SIG-M5 treated with dmso at 0.1 percent for 504 hours (cell line): ENCODE data around the gene GGTLC1.

ENCODE experiments used
- DNase-seq: peaks from one replicate; lab custom pipeline; 2025; ENCODE audit not compliant: unreplicated experiment; lab: John Stamatoyannopoulos, UW

GGTLC1 gene

DNA sequence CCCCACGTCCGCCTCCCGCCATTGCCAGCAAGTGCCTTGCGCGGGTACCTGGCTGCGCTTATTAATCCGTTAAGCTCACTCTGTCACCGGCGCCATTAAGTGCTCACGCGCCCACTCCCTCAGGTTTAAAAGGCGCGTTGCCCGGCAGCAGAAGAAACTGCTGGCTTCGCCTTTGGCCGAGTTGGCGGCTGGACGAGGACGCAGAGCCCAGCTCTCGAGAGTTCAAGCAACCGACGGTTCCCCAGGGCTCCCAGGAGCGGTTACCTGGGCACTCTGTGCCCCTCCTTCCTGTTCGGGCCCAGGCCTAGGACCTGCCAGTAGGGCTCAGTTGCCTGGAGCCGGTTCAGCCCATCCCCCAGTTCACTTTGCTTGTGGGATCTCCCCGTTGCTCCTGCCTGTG is at the start of gene GGTLC1:
GGTLC1 (minus strand) TSS at position 219 of the 400 bp plus-strand sequence. CDS start 2,168 bp downstream, outside the sequence.
- no peak for DNase-seq

DNA sequence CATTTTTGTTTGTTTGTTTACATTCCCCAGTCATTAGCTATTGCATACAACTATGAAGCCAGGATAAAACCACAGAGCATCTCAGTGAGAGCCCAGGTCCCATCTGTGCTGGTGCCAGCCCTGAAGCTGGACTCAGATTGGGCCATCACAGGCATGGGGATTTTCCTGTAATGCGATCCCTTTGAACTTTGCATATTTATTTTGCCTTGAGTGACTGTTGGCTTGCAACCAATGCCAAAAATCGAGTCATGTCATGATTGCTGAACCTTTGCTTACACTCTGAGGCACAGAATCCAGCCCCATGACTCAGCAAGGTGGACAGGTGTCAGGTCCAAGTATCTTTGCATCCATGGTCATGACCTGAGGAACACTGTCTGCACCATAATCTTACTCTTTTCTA is 46.2 kb upstream of the GGTLC1 start:
- DNase-seq: peak; percentile 58

DNA sequence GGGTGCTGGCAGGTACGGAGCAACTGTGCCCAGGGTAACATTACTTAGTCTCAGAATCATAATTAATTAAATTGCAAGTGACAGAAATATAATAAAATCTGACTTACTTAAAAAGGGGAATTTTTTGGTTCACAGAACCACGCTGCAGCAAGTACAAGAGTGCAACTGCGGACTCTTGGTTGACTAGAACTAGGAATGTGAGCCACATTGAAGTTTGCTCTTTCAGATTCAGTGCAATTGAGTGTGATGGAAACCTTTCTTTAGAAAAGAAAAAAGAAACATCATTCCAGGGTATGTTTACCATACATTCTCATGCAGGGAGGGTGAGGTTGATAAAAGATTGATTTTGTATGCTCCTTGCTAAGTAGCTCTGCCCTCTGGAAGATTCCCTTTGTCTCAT is 45.0 kb upstream of the GGTLC1 start:
- no peak for DNase-seq

DNA sequence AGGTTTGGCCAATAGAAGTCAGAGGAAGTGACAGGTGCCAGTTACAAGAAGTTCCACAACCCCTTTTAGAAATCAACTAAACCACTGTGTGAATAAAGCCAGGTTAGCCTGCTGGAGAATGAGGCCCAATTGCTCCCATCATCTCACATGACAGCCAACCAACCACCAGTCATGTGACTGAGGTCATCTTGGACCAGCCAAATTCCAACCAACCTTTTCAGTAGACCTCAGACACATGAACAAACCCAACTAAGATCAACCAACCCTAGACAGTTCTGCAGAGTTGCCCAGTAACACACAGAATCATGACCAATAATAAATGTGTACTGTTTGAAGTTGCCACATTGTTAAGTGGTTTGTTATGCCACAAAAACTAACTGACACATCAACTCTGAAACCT is 44.6 kb upstream of the GGTLC1 start:
- DNase-seq: no peak

DNA sequence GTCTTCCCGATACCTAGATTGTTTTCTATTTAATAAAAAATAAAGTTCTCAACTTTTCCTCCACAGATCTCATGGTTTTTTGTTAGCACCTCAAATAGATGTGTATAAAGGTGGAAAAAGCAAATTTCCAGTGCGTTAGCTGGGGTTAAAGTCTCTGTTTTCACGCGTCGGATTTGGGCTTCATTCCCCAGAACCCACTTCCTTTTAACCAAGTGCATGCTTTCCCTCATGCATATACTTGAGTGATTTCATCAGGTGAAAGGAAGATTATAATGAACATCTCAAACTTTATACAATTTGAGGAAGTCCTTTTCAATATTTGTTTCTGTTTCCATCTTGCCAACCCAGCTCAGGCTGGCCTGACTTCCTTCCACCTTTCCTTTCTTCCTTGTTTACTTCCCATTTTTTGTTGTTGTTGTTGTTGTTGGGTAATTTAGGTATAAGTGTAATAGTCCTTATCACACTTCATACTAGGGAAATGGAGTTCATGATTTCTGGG is 43.9 kb upstream of the GGTLC1 start:
- no peak for DNase-seq

DNA sequence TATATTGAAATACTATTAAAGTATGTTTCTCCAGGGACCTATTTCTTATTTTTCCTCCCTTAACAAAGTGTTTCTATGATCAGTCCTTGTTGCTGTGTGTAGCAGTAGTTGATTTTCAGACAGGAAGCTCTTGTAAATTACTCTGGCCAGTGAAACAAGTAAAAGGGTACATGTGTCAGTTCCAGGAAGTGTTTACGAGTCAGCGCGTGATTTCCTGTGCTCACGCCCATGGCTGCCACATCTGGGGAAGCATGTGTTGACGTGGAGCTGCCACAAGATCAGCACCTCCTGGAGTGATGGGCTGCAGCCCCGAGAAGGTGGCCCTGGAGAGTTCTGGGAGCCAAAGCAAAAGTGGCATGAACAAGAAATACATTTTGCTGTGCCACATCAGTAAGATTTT is 38.6 kb upstream of the GGTLC1 start:
- no peak for DNase-seq

DNA sequence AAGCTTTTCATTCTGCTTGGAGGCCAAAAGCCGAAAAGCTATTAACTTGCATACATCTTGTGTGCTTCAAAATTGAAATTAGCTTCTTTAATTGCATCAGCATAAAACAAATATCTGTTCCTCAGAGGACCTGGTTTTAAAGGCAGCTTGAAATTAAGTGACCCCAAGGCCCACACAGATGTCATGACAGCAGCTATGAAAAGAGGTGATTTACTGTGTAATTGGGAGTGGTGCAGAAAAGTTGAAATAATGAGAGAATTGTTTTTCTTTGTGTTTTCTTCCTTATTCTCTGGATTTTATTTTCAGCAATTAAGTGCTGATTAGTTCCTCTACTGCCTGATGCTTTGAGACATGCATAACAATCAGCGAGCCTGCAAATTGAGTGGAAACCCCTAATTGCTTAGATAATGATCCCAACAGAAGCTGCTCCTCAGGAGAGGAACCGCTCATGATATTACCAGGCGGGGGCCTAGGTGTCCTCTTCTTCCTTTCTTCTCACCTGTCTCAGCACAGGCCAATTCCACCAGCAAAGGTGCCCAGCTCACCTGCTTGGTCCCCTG is 34.1 kb upstream of the GGTLC1 start:
- DNase-seq: no peak

DNA sequence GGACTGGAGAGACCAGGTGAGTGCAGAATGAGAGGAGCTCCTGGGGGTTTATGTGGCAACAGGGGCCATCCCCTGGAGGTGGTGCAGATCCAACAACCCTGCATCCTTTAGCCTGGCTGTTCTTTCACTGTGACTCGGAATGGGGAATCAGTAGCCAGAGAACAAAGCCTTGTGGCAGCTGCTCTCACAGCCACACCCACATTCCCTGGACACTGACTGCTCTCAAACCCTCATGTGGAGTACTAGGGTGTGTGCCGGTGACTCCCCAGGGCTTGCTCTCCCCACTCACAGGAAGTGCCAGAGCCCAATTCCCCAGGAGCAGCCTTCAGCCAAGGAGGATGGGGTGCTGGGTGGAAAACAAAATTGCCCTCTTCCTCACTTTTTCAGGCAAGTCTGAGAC is 30.2 kb upstream of the GGTLC1 start:
- no peak for DNase-seq

DNA sequence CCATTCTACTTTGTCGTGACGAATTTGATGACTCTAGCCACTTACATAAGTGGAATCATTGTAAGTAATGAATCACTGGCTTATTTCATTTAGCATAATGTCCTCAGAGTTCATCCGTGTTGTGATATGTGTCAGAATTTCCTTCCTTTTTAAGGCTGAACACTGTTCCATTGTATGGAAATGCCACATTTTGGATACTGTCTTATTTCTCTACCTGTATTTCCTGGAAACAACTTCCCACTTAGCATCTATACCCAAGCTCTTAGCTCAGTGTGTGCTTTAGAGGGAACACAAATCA is 28.8 kb upstream of the GGTLC1 start:
- no peak for DNase-seq

DNA sequence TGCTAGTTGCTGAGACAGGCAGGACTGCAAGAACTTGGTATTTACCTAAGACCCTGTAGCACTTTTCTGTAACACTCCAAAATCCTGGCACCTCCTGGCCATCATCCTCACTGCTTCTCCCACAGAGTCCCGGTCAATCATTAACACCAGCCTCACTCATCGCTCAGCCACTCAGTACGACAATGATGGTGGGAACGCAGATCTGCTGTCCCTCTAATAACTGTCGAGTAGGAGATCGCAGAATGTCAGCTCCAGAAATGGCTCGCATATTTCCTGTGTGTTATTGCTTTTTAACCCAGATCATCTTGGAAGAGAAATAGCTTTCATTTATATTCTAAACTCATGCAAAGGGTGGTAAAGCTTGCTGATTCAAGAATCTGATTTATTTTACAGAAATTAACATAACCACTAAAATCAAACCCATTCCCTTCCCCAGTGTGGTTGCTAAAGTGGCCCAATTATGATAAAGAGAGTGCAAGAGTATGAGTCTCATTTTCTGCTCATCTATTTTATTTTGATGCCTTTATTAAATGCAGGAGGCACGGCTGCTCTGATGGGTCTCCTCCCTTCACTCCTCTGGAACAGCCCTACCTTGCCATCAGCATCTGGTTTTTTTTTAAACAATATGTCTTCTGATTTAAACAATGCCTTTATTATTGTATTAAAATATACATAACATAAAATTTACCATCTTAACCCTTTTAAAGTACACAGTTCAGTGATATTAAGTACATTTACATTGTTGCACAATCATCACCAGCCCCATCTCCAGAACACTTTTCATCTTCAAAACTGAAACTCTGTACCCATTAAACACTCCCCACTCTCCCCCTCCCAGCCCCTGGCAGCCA is 28.3 kb upstream of the GGTLC1 start:
- DNase-seq: no peak

DNA sequence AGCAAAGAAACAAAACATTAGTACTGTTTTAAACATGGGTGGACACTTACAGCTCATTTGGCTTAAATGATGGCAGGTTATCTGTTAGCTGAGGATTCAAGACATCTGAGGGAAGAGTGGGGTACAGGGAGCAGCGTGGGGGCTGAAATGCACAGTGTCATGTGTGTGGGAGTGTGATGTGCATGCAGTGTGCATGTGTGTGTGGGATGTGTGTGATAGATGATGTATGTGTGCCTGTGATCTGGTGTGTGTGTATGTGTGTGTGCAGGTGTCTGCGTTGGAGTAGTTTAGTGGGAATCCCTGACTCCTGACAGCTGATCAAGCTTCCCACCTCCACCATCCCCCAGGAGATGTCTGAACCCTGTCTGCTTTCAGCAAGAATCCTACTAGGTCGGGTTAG is 25.4 kb upstream of the GGTLC1 start:
- no peak for DNase-seq

DNA sequence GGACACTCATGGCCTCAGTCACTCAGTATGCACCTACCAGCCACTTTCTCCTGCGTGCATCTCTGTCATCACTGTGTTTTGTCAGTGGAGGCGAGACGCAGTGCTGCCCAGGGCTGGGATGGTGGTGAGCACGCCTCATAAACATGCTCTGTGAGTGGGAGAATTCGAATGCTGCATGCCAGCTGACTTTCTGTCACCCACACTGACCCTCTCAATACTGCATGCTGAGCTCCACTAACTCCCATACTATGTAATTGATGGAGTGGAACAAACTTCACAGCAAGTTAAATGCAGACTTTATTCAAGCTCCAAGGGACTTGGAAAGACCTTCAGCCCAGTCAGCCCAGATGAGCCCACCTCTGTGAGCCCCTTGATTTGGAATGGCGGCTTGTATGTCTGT is 22.7 kb upstream of the GGTLC1 start:
- DNase-seq: no peak

DNA sequence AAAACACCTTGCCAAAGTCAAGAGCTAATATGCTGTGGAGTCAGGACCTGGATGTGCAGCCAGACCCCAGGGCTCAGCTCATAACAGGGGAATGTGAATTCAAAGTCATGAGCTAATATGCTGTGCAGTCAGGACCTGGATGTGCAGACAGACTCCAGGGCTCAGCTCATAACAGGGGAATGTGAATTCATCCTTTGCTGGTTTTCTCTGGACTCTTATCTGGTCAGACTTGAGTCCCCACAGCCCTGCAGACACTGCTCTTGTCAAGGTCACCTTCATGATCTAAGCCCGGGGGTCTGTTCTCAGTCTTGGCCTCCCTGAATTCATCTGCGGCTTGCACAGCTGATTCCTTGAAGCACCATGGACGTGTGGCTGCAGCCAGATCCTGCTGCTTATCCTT is 19.2 kb upstream of the GGTLC1 start:
- no peak for DNase-seq

DNA sequence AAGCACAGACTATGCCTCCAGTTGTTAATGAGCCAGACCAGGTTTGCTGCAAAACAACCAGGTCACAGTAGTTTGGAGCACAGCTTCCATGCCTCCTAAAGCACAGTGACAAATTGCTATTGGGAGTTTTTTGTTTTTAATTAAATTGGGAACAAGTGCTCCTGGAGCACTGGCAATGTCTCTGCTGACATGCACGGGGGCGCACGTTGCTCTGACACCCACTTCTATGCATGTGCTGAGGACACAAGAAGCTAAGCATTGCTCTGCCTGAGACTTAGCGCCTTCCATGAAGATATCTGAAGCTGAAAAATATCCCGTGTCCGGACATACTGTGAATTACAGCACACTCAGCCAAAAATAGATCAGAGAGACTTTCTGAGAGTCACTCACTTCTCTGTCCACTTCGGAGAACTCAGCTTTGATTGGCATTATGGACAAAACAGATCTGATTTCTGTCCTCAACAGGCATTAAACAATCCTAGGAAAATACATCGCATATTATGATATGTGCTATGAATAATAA is 18.6 kb upstream of the GGTLC1 start:
- no peak for DNase-seq

DNA sequence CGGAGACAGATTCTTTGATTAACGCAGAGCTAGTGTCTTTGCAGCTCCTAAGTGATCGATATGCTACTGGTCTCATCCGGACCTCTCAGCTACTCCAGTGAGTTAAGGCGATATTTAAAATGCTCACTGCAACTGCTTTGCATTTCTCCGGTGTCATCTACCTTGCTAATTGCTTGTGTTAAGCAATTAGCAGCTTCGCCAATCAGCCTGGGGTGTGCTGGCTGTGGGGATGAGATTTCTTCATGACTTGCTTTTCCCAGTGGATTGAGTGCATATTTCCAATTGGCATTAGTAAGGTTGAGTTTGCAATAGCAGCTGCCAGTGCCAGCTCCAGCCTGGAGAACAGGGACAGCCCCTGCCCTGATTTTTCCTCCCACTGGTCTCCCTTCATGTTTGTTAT is 18.0 kb upstream of the GGTLC1 start:
- DNase-seq: no peak

DNA sequence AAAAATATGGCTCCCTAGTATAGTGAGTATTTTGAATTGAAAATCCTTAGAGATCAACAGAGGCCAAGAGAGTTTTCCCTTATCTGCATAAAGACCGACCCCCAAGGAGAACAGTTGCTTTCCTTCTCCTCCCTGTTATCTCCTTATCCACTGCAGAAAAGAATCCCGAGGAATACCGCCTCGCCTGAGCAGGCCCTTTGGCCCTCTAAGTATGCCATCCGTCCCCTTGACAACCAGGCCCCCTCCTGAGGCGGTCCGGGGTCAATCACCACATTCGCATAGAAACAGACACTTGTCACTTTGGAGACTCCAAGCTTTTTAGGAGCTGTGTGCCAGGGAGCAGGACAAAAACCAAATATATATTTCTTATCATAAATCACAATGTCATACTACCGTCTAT is 15.9 kb upstream of the GGTLC1 start:
- DNase-seq: no peak

DNA sequence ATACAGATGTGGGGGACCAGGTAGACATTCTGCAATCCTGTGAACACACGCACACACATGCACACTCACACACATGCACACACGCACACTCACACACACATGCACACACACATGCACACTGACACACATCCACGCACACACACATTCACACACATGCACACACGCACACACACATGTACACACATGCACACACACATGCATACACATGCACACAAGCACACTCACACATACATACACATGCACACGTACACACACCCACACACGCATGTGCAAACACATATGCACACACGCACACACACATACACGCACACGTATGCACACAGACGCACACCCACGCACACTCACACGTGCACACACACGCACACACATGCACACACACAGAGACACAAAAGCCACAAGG is 14.3 kb upstream of the GGTLC1 start:
- DNase-seq: no peak

DNA sequence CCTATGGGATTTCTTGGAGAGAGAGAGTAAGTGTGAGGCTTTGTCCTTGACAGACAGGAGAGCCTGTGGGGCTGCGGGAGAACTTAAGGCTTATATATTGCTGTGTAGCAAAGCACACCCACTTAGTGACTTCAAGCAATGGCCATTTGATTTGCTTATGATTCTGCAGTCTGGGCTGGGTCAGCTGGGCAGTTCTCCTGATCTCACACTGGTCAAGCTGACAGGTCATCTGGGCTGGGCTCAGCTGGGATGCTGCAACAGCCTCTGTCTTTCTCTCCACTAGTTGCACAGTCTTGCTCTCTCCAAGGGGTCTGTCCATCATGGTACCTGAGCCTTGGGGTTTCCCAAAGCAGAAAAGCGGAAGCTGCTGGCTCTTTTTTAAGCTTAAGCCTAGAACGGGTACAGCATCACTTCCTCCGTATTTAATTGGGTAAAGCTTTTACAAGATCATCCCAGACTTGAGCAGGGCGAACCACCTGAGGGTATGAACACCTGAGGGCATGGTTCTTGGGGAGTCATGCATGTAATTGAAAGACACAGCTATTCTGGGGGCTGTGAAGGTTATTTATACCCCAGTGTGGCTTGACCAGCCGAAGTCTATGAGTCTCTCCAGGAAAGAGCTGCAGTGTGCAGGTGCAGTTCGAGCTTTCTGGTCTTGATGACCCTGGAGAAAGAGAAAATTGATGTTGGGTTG is 13.3 kb upstream of the GGTLC1 start:
- DNase-seq: no peak

DNA sequence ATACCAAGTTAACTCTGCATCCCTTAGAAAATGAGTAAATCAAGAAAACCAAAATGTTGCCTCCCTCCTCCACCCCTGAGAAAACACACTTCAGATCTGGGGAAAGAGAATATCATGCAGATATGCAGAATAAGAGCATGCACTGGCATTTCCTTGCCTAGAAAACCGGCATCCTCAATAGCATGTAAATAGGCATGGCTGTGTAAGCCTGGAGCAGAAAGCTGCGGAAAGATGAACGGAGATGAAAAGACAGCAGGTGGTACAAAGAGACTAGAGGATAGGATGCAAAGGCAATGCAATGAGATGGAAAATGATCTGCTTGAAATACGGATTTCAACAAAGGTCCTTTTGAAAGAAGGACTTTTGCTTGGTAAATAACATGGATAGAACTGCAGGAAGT is 10.3 kb upstream of the GGTLC1 start:
- DNase-seq: no peak

DNA sequence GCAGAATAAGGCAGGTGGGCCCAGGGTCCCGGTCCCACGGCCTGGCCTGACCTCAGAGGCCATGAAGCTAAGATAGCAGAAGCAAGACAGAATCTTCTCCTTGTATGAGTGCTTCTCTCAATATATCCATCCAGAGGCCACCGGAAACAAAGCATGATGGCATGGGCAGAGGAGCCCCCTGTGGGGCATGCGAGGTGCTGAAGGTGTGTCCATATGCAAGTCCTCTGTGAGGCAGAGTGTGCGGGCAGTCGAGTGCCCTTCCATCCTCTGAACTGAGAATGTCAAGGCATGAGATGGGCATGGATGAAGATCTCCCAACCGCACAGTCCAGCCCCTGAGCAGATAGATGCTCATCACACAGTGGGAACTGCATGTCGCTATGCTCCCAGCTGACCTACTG is 9.8 kb upstream of the GGTLC1 start:
- DNase-seq: no peak

DNA sequence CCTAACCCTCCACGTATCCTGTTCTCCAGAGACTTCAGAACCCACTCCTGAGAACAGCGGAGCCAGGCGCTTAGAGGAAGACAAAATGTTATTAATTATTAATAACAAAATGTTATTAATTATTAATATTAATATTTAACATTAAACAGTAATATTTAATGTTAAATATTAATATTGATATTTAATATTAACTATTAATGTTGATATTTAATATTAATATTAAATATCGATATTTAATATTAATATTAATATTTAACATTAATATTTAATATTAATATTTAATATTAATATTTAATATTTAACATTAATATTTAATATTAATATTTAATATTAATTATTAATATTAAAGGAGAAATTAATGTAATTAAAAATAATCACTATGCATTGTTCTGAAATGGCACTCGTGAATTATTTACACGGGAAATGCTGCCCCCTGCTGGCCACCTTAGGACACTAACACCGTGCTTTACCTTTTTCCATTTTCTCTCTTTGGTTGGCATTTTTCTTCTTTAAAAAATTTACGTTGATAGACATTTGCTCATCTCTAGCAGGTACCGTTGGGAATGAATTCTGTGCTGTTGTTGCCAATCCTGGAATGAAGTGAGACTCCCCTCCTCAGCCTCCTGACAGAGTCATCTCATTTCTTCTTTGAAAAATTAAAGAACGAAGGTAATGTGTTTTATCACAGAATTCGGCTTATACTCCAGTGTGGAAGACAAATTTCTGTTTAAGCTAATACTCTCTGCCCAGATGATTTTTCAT is 7.5 kb upstream of the GGTLC1 start:
- DNase-seq: no peak
